ENCODE results near the gene SLC39A7.

Gene SLC39A7

DNA sequence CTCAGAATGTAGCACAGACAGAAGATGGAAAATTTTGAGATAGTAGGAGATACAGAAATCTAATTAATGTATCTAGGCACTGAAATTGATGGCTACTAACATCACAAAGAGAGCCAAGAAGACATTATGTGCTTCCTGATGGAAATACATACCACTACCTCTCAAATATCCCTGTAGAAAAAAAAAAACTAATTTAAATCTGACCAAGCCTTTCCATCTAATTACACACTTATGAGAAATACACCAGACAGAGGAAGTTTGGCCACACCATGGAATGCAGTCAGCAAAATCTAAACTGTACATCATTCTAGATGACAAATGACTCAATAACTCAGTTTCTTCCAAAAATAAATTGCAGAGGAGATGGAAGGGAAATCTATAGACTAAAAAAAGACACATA, 52.1 kb downstream of the SLC39A7 start:
- Histone ChIP-seq H3K27me3 (no peaks in the 10 kb centered on the region), H3K36me3 (peaks cover 5 to 28% (median 11%) of the 10 kb centered on the region in 3 donors), H3K4me1 (peaks cover 0 to 28% (median 20%) of the 10 kb centered on the region in 4 donors), H3K9me3 (no peaks in the 10 kb centered on the region), H3K4me3 (no peak overlapping the region), H3K27ac (no peak overlapping the region)
- TF ChIP-seq, protein P1, sequence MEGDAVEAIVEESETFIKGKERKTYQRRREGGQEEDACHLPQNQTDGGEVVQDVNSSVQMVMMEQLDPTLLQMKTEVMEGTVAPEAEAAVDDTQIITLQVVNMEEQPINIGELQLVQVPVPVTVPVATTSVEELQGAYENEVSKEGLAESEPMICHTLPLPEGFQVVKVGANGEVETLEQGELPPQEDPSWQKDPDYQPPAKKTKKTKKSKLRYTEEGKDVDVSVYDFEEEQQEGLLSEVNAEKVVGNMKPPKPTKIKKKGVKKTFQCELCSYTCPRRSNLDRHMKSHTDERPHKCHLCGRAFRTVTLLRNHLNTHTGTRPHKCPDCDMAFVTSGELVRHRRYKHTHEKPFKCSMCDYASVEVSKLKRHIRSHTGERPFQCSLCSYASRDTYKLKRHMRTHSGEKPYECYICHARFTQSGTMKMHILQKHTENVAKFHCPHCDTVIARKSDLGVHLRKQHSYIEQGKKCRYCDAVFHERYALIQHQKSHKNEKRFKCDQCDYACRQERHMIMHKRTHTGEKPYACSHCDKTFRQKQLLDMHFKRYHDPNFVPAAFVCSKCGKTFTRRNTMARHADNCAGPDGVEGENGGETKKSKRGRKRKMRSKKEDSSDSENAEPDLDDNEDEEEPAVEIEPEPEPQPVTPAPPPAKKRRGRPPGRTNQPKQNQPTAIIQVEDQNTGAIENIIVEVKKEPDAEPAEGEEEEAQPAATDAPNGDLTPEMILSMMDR (IDR thresholded peaks at IDR 0.05) = no peak
- no peak for DNase-seq
- intact Hi-C loops (cut with DNase I; ENCODE audit: low total_unique reads) = no loop called here
